Myocyte (in vitro differentiated cells): ENCODE data around the gene CDV3. TPM values are rescaled to one million over a fixed set of nuclear protein-coding genes. Genes with fewer than 3 reads are reported as not detected.

ENCODE experiments used
- DNase-seq: peaks from one replicate; pipeline ENCODE4 v3.0.0-alpha.2; 2012; ENCODE audit warnings: low read depth
- total RNA-seq: library from RNA; depleted of rRNA; stranded (reverse); fragments of >200 nt; gene quantifications from 2 replicates; pipeline ENCODE4 v1.2.3, GENCODE V29; 2014

CDV3 gene
- total RNA-seq, 1 donor from 2014 or later: 396 TPM

DNA sequence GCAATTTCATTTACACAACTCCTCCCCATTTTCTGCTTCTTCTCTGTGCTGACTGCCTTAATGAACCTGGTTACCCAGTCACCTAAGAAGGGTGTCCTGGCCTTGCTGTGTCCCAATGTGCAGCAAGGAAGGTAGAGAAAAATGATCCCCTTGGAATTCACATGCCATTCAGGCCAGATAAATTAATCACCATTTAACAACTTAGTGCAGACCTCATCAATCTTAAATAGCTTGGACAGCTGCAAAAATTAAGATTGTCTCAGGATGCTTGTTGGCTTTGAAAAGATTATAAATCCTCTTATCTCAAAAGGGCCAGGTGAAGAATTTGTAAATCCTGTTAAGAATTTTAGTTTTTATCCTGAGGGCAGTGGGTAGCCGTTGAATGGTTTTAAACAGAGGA, 9.7 kb upstream of the CDV3 start:
- DNase-seq: peak; percentile 28

DNA sequence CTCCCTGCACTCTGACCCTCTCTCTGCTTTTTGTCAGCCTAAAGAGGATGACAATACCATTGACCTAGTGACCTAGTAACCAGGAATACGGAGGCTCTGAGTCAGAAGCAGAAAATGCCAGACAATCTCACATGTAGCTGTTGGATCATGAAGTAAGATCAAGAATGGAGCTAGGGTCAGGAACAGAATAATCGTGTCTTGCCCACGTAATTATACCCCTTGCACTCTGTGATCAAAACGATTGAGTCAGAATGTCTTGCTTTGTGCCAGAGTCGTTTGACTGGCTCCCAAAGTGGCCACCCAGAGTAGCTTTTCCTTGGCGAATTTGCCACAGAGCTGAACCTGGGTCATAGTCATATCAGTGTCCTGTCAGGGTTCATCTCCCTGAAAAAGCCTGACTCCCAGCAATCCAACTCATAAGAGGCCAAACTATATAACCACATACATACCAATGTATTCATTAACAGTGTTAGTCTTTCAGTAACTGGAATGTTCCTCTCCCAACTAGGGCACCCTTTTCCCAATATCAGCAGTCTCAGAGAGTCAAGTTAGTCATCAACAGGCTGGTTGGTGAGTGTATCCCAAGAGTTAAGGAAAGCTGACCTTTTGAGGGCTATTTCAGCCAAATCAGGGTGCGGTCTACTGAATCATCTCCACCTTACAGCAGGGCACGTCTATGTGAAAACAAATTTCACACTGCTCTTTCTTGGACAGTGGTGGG, 5.0 kb upstream of the CDV3 start:
- DNase-seq: peak; percentile 66

DNA sequence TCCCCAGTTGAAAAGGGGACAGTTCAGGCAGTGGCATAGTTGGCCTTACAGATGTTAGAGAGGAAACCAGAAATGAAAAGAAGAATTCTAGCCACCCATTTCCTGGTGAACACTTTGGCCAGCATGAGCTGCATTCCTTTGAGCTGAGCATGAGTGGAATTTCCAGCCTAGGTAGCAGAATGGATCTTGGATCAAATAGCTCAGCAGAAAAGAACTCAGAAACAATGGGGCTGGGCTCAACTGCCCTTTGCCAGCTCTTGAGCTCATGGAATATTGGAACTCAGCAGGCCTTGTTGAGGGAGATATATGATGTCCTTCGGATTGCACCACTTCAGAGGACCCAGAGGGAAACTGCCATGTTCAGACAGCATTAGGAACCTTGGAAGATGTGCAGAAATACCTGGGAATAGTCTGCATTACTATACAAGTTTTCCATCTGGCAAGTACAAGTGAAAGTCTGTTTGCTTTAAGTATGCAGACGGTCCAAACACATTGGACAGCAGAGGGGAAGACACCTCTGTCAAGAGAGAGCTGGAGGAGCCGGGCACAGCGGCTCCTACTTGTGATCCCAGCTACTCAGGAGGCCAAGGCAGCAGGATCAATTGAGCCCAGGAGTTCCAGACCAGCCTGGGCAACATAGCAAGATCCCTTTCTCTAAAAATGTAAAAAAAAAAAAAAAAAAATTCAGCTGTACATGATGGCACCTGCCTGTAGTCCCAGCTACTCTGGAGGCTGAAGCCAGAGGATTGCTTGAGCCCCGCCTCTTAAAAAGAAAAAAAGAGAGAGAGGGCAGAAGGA, 3.1 kb upstream of the CDV3 start:
- DNase-seq: peak; percentile 74

DNA sequence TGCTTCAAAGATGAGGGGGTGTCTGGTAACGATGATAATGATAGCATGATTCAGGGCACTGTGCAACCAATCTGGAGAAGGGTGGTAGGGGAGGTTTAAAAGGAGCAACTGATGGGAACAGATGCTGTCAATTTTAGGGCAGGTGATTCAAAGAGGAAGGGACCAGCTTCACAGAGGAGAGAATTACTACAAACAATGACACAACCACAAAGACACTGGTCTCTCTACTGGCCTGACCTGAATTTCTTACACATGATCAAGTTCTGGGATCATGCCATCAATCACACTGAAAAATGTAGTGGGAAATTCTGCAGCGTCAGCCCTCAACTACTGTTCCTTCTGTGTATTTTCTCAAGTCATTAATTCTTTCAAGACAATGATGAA, 2.6 kb upstream of the CDV3 start:
- peak; percentile 88 for DNase-seq

DNA sequence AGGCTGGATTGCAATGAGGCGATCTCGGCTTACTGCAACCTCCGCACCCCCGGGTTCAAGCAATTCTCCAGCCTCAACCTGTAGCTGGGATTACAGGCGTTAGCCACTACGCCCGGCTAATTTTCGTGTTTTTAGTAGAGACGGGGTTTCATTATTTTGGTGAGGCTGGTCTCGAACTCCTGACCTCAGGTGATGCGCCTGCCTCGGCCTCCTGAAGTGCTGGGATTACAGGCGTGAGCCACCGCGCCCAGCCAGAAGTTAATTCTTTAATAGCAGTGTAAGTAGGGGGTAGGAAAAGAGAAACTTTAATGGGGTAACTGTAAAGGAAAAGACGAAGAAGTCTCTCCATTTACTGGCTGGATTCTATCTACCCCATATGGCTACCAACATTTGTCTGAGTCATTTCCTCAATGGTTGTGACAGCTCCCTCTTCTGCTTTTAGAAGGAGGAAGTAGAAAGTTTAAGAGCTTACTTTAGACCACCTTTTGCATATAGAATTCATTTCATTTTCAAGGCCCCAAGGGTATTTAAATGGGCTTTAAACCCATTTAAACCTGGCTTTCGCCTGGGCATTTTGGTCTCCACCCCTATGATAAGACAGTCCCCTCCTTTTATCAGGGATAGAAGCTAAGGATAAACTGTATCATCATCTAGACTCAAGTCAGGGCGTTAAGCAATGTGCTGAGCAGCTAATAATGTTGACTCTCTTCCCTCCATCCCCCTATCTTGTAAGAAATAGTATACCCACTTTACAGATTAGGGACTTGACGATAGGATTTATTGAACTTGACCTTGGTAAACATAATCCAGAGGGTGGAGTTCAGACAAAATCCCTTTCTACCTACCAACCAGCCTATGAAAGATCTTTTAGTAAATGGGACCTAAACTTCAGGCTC, 1.1 kb upstream of the CDV3 start:
- DNase-seq: no peak

DNA sequence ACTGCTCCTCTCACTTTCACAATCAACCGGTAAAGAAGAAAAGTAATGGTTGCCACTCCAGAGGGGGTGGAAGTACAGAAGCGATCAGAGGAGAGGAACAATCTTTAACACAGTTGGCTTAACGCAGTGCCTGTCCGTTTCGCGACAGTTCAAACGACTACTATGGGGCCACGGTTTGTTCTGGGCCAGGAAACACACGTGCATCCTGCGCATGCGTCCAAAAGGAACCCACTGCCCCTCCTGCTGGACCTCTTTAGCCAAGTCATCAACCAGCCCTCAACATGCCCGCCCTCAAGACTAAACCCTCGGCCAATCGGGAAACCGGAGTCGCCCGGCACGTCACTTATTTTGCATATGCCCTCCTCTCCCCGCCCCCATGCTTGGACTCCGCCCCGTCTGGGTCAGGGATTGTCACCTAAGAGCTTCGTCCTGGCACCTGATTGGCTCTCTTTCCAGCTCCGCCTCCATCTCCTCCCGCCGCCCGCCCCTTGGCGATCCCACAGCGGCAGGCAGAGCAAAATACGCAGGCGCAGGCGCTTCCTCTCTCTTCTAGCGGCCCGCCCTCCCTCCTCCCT, 345 bp upstream of the CDV3 start:
- DNase-seq: peak; percentile 100

DNA sequence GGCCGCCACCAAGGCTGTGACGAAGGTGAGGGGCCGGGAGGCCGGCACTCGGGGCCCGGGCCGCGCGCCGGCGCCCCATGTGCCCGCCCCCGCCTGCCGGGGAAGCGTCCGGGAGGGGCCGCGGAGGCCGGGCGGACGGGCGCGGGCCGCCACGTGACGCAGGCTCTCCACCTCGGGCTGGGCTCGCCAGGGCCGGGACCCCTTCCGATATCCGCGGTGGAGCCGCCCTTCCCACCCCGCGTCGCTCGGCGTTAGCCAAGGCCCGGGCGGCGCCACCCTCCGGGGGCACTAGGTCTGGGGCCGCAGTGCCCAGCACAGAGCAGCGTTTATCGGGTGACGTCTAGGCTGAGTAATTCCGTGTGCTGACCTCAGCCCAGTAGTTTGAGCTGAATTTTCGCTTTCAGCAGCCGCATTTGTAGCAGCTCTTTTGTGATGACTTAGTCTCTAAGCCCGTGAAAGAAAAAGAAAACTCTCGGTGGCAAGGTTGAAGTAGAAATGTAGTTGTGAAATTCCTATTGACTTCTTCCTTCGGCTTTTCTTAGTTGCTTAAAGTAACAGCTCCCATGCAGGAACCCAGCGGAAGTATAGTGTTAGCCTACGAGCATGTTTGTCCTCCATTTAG, 885 bp downstream of the CDV3 start:
- DNase-seq: peak; percentile 79

DNA sequence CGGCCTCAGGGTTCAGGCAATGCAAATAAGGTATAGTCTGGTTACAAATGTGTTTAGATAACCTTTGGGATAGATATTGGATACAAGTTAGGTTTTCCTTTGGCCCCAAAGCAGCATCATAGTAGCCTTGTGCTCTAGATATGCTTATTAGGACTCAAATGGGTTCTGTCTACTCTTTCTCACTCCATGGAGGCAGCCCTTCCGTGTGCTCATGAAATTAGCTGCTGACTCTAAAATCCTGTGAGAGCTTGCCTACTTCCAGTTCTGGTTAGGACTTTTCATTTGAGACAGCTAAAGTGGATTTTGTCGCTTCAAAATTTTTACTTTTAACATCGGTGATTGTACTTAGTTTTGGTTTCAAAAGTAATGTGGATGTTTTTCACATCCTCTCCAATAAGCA, 1.6 kb downstream of the CDV3 start:
- peak; percentile 33 for DNase-seq

DNA sequence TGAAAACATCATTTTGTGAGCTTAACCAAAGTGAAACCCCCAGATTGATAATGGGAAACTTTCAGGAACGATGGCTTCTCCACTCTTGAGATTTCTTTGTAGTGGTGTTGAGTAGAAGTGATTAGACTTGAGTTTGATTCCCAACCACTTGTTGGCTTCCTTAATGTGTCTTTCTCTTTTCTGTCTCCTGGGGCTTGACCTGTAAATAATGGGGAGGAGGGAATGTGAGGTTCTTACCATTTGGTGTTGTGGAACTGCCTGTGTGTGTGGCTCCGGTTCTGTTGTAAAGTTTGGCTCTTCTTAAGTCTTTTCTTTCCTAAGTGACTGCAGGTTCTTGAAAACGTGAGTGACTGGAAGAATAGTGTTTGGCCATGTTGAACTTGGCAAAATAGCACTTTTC, 2.7 kb downstream of the CDV3 start:
- DNase-seq: no peak

DNA sequence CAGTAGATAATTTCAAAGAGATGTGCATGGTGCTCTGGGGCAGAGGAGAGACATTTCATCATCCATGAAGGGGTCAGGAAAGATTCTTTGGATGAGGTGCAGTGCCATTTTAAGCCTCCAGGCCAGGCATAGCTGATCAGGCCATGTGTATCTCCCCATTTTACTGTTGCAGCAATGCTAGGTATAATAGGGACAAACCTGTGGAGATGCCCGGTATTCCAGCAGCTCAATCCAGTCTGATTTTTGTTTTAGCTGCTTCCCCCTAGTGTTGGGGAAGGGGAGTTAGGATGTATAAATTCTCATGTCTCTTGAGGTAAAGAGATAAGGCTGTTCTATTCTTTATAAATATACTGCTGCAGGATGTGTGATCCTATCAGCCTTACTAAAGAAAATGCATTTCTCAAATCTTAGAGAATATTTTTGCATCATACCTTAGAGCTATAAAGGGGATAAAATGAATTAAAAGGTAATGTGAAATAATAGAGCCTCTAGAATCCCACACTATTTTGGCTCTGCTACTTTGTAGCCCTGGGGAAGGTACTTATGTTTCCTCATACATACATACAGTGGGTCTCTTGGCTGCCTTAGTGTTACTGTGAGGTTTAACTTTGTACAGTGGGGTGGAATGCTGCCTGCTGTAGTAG, 5.2 kb downstream of the CDV3 start:
- peak; percentile 47 for DNase-seq

DNA sequence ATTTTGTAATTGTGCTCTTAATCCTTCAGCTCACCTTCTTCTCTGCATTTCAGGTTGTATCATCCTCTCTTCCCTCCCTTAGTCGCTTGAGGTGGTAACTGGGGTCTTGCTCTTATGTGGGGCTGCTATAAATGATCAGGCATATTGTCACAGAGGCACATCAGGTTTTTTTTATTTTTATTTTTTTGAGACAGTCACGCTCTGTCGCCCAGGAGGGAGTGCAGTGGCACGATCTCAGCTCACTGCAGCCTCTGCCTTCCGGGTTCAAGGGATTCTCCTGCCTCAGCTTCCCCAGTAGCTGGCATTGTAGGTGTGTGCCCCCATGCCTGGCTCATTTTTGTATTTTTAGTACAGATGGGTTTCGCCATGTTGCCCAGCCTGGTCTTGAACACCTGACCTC, 9.9 kb downstream of the CDV3 start:
- no peak for DNase-seq

DNA sequence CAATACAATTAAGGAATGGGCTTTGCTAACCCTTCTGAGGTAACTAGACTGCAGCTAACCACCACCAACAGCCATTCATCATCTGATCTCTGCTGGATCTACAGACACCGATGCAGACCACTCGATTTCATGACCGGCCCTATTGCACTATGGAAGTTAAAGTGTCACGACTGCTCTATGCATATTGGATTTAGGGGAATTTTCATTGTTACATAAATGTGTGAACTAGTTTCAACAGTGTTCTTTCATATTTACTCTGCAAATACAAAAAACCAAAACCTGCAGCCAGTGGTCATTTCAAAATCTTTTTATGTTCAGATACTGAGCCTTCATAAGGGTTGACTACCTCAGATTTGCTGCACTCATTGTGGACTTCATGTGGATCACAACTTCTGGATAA, 14.5 kb downstream of the CDV3 start:
- no peak for DNase-seq

DNA sequence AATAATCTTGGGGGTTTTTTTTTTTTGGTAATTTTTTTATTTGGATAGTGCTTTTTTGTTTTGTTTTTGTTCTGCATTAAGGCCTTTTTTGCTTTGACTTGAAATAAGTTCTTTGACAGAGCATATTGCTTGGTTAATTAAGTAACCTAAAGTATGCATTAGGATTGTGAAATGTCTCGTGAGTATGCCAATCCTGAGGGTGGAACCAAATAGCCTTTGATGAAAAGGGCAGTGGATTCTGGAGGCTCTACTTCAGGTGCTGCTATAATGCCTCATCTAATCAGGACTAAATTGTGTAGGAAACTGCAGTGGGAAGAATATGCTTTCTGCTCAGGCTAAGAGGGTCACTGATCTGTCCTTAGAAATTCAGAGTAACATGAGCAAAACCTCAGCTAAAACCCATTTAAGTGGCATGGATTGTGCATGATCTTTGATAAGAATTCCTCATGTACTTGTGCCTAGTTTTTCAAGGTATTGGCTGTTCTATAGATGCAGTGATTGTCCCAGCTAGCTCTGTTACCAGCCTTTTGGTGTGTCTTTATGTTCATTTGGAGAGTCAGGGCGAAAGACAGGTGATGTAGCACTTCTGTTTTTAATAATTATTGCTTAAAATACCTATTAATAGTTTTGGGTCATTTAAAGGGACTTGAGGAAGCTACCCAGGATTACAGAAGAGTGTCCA, 15.4 kb downstream of the CDV3 start:
- no peak for DNase-seq

DNA sequence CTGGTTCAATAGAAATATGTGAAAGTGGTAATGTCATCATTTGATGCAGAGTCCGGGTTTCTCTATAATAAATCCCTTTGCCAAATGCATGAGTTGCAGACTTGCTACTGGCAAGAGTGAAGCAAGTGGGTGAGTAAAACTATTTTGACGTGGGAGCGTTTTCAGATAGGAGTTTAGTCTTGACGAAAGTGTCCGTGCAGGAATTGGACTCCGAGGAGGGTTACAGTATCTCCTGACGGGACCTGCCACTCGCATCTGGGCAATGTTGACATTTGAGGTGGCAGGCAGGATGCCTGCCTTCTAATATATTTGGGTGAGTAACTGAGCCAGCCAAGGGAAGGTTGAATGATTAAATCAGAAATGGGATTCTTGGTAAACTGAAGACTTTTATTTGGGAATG, 16.0 kb downstream of the CDV3 start:
- no peak for DNase-seq

DNA sequence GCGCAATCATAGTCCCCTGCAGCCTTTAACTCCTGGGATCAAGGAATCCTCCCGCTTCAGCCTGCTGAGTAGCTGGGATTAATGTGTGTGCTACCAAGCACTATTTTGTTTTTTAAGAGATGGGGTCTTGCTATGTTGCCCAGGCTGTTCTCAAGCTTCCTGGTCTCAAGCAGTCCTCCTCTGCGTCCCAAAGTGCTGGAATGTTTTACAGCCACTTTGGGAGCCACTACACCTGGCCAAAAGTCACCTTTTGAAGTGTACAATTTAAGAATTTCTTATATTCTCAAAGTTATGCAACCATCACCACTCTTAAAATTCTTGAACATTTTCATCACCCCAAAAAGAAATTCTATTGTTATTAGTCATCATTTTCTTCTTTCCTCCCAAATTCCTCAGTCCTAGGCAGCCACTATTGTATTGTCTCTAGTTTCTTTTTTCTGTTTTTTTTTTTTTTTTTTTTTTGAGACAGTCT, 17.8 kb downstream of the CDV3 start:
- peak; percentile 47 for DNase-seq

DNA sequence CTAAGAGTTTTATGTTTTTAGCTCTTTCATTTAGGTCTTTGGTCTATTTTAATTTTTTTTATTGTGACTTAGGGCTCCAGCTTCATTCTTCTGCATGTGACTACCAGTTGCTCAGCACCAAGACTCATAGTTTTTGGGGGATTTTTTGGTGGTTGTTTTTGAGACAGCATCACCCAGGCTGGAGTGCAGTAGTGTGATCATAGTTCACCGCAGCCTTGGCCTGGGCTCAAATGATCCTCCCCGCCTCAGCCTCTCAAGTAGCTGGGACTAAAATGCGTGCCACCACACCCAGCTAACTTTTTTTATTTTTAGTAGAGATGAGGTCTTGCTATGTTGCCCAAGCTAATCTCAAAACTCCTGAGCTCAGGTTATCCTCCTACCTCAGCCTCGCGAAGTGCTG, 19.4 kb downstream of the CDV3 start:
- DNase-seq: no peak

DNA sequence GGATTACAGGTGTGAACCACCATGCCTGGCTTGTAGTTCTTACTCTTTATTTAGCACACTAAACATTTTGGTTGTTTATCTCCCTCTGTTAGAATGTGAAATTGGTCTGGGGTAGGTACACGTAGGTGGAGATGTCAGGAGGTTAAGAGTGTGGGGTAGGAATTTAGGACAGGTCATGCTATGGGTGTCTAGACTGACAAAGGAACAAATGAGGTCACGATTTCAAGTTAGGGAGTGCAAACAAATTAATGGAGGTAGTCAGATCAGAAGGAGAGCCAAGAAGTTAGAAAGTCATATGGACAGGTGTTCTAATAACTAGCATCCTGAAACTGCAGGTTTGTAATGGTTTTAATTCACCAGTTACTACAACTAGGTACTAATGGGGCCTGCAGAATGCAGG, 19.8 kb downstream of the CDV3 start:
- no peak for DNase-seq

DNA sequence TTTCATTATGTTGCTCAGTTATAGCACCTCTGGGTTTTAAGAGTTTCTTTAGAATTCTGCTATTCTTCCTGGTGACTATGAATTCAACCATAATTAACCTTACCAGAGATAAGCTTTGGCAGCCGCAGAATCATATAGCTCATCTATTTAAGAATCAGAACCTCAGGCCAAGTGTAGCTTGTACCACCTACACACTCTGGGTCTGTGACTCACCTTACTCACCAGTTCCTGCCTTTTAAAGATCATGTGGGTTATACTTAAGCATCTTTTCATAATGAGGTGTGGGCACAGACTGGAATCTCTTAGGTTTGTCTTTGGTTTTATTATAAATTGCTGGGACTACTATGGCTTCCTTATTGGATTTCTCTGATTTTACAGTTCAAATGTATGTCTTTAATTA, 21.9 kb downstream of the CDV3 start:
- DNase-seq: no peak

DNA sequence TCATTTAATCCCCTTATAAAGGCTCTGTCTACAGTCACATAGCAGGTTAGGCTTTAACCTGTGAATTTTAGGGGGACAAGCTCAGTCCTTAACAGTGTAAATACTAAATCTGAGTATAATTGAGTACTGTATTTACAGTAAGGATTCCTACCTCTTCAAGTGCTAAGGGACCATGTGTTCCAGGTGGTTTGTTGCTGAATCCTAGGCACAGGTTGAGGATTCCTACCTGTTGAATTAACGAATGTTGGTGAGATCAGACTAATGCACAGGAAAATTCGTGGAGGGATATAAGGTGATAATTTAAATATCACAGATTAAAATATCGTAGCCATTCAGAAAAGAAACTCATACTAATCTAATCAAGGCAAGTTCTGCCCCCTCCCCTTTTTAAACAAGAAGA, 24.9 kb downstream of the CDV3 start:
- no peak for DNase-seq

DNA sequence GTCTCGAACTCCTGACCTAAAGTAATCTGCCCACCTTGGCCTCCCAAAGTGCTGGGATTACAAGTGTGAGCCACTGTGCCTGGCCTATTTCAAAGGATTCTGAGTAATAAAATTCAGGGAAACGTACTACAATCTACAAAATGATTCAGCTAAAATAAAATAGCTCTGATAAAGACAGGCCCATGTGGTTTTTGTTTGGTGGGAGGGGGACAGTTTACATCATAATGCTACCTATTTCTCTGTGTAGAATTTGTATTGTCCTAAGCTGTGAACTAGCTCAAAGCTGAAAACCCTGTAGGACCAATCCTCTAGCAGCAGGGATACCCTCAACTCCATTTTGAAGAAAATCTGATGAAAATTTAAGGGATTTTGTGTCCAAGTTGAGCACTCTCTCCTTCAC, 25.8 kb downstream of the CDV3 start:
- DNase-seq: no peak
